ENCODE results near the gene FXN.

The FXN gene

GRCh38 chr9:69029535-69029934 is 6.0 kb upstream of the FXN start:
- no peak overlapping the region for H3K9ac ChIP-seq (ENCODE audit: low read length)
- H3F3A ChIP-seq (ENCODE audit: insufficient read depth) = no peaks in the 10 kb centered on the region
- H2AFZ ChIP-seq (ENCODE audit: low read depth, low read length, severe bottlenecking) = no peak overlapping the region
- H3K4me3 ChIP-seq (ENCODE audit: insufficient read depth, low read length, poor library complexity, severe bottlenecking) = no peak overlapping the region
- H3K9me2 ChIP-seq (replicated peaks; ENCODE audit: insufficient read depth, low read length) = no peaks in the 10 kb centered on the region
- no peak for TF ChIP-seq EZH2phosphoT487 (conservative IDR thresholded peaks at IDR 0.05; ENCODE audit: low read length)
- TF ChIP-seq, protein P1, sequence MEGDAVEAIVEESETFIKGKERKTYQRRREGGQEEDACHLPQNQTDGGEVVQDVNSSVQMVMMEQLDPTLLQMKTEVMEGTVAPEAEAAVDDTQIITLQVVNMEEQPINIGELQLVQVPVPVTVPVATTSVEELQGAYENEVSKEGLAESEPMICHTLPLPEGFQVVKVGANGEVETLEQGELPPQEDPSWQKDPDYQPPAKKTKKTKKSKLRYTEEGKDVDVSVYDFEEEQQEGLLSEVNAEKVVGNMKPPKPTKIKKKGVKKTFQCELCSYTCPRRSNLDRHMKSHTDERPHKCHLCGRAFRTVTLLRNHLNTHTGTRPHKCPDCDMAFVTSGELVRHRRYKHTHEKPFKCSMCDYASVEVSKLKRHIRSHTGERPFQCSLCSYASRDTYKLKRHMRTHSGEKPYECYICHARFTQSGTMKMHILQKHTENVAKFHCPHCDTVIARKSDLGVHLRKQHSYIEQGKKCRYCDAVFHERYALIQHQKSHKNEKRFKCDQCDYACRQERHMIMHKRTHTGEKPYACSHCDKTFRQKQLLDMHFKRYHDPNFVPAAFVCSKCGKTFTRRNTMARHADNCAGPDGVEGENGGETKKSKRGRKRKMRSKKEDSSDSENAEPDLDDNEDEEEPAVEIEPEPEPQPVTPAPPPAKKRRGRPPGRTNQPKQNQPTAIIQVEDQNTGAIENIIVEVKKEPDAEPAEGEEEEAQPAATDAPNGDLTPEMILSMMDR (IDR thresholded peaks at IDR 0.05; ENCODE audit: insufficient read depth, low read length, poor library complexity, severe bottlenecking) = no peak
- no peaks in the 10 kb centered on the region for H3K9me3 ChIP-seq (ENCODE audit: insufficient read depth, low read length)
- H3K79me2 ChIP-seq (ENCODE audit: insufficient read depth, low read length) = no peaks in the 10 kb centered on the region
- H3K27me3 ChIP-seq (ENCODE audit: low read length) = no peaks in the 10 kb centered on the region
- no peak overlapping the region for H3K4me2 ChIP-seq (ENCODE audit: low read depth, low read length, poor library complexity, severe bottlenecking)
- H3K27ac ChIP-seq (ENCODE audit: low read depth, low read length) = no peak overlapping the region
- no peaks in the 10 kb centered on the region for H4K20me1 ChIP-seq (ENCODE audit: low read depth, low read length)
- H3K36me3 ChIP-seq (ENCODE audit: low read length) = no peaks in the 10 kb centered on the region

GRCh38 chr9:69030851-69031645 is 4.5 kb upstream of the FXN start:
- Histone ChIP-seq H3K36me3 (ENCODE audit: low read length) (no peaks in the 10 kb centered on the region), H3K4me3 (ENCODE audit: insufficient read depth, low read length, poor library complexity, severe bottlenecking) (no peak overlapping the region), H3K9me2 (replicated peaks; ENCODE audit: insufficient read depth, low read length) (no peaks in the 10 kb centered on the region), H3K27ac (ENCODE audit: low read depth, low read length) (no peak overlapping the region), H3F3A (ENCODE audit: insufficient read depth) (no peaks in the 10 kb centered on the region), H3K9me3 (ENCODE audit: insufficient read depth, low read length) (no peaks in the 10 kb centered on the region), H3K27me3 (ENCODE audit: low read length) (no peaks in the 10 kb centered on the region), H4K20me1 (ENCODE audit: low read depth, low read length) (no peaks in the 10 kb centered on the region), H2AFZ (ENCODE audit: low read depth, low read length, severe bottlenecking) (no peak overlapping the region), H3K9ac (ENCODE audit: low read length) (no peak overlapping the region), H3K79me2 (ENCODE audit: insufficient read depth, low read length) (peaks cover 1% of the 10 kb centered on the region), H3K4me2 (ENCODE audit: low read depth, low read length, poor library complexity, severe bottlenecking) (no peak overlapping the region)
- TF ChIP-seq, protein P1 (IDR thresholded peaks at IDR 0.05; ENCODE audit: insufficient read depth, low read length, poor library complexity, severe bottlenecking) = no peak
- TF ChIP-seq EZH2phosphoT487 (conservative IDR thresholded peaks at IDR 0.05; ENCODE audit: low read length) = no peak

- Histone ChIP-seq H3K27me3 (ENCODE audit: low read length) (no peaks in the 10 kb centered on the region), H3K27ac (ENCODE audit: low read depth, low read length) (no peak overlapping the region), H3K4me2 (ENCODE audit: low read depth, low read length, poor library complexity, severe bottlenecking) (no peak overlapping the region), H2AFZ (ENCODE audit: low read depth, low read length, severe bottlenecking) (no peak overlapping the region), H3K79me2 (ENCODE audit: insufficient read depth, low read length) (peaks cover 27% of the 10 kb centered on the region), H3K36me3 (ENCODE audit: low read length) (no peaks in the 10 kb centered on the region), H3K9ac (ENCODE audit: low read length) (no peak overlapping the region), H3F3A (ENCODE audit: insufficient read depth) (no peaks in the 10 kb centered on the region), H3K9me2 (replicated peaks; ENCODE audit: insufficient read depth, low read length) (no peaks in the 10 kb centered on the region), H3K9me3 (ENCODE audit: insufficient read depth, low read length) (no peaks in the 10 kb centered on the region), H3K4me3 (ENCODE audit: insufficient read depth, low read length, poor library complexity, severe bottlenecking) (no peak overlapping the region), H4K20me1 (ENCODE audit: low read depth, low read length) (no peaks in the 10 kb centered on the region)
- no peak for TF ChIP-seq EZH2phosphoT487 (conservative IDR thresholded peaks at IDR 0.05; ENCODE audit: low read length)
- TF ChIP-seq, protein P1 (IDR thresholded peaks at IDR 0.05; ENCODE audit: insufficient read depth, low read length, poor library complexity, severe bottlenecking) = no peak
Measured at GRCh38 chr9:69034071-69034470, 1.5 kb upstream of the FXN start.
